ENCODE measurements around the gene SYT17.

GRCh38 chr16:19239511-19240155 lies 71.6 kb downstream of the SYT17 start:
- no peak for TF ChIP-seq CTCF (IDR thresholded peaks at IDR 0.05; ENCODE audit: low read depth, low read length)
- TF ChIP-seq EZH2phosphoT487 (IDR thresholded peaks at IDR 0.05; ENCODE audit: low read depth), result no peak

Data from OCI-LY3 (cell line).